ENCODE results near the gene NCK2. TPM values are rescaled to one million over a fixed set of nuclear protein-coding genes. Genes with fewer than 3 reads are reported as not detected.

The NCK2 gene
- total RNA-seq, 1 experiment from 2014 or later, result 89.0 TPM

DNA sequence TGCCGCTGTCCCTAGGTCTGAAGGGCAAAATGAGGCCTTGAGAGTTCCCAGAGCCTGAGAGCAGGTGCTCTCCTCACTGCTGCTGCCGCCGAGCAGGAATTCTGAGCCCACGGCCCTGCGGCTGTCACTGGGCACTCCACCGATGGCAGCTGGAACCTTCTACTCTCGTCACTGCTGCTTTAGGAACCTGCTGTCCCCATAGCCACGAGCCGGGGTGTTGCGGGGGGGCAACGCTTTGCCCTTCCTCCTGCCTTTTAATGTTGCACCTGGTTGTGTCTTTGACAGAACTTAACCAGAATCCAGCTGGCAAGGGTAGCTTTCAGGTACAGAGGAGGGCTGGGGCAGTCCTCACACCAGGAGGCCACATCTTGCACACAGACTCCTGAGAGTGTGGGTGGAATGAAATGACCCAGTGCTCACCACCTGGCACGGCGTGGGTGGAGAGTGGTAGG is 32.3 kb downstream of the NCK2 start:
- intact Hi-C loops (cut with micrococcal nuclease; ENCODE audit: unreplicated experiment), result no loop called here
- H3K9me3 Mint-ChIP-seq (ENCODE audit: unreplicated experiment), result no peaks in the 10 kb centered on the region
- no TSS peak for BruUV-seq (replicated peaks)
- H3K27ac Mint-ChIP-seq (ENCODE audit: unreplicated experiment), result no peak overlapping the region
- H3K27me3 Mint-ChIP-seq (ENCODE audit: insufficient read depth, unreplicated experiment), result no peaks in the 10 kb centered on the region
- no peak for DNase-seq
- ChIA-PET CTCF (no interaction called here), POLR2A (no interaction called here)
- Histone ChIP-seq H3K4me3 (ENCODE audit: low read depth, low read length) (no peak overlapping the region), H3K9me3 (no peaks in the 10 kb centered on the region), H3K27me3 (replicated peaks; ENCODE audit: control insufficient read depth, insufficient read depth, low read length) (no peaks in the 10 kb centered on the region), H3K36me3 (ENCODE audit: control insufficient read depth, insufficient read depth, low read length) (no peaks in the 10 kb centered on the region; the same call in none of the 2 replicates), H3K4me1 (no peaks in the 10 kb centered on the region)
- peaks cover 35% of the 10 kb centered on the region for H3K36me3 Mint-ChIP-seq (ENCODE audit: insufficient read depth, unreplicated experiment)
- no peak overlapping the region for H3K4me3 Mint-ChIP-seq (ENCODE audit: unreplicated experiment)
- peaks cover 23% of the 10 kb centered on the region for H3K4me1 Mint-ChIP-seq (ENCODE audit: low read depth, unreplicated experiment)
- TF ChIP-seq, protein P1, sequence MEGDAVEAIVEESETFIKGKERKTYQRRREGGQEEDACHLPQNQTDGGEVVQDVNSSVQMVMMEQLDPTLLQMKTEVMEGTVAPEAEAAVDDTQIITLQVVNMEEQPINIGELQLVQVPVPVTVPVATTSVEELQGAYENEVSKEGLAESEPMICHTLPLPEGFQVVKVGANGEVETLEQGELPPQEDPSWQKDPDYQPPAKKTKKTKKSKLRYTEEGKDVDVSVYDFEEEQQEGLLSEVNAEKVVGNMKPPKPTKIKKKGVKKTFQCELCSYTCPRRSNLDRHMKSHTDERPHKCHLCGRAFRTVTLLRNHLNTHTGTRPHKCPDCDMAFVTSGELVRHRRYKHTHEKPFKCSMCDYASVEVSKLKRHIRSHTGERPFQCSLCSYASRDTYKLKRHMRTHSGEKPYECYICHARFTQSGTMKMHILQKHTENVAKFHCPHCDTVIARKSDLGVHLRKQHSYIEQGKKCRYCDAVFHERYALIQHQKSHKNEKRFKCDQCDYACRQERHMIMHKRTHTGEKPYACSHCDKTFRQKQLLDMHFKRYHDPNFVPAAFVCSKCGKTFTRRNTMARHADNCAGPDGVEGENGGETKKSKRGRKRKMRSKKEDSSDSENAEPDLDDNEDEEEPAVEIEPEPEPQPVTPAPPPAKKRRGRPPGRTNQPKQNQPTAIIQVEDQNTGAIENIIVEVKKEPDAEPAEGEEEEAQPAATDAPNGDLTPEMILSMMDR (IDR thresholded peaks at IDR 0.05; ENCODE audit: insufficient read depth in 1 of 2, low read depth in 1 of 2, low read length in 1 of 2, severe bottlenecking in 1 of 2, unreplicated experiment in 1 of 2), result no peak

DNA sequence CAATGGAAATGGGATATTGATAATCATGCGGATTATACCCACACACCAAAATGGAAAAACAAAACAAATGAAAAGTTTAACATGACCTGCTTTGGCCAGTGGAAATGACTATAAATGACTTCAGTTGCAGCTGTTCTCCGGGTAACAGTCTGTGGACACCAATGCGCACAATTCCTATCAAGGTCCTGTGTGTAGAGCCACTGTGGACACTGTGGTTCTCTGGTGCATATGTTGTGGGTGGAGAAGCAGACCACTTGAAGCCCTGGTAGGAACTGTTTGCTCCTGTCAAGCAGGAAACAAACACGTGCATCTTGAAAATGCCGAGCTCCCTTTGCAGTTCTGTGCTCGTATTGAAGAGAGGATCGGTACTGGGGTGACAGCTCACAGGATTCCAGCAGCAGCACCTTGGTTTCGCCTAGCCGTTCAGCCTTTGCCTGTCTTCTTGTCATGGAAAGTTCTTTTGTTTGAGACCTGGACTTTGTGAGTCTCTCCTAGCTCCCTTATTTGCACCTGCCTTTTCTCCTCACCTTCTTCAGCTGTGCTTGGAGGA is 32.9 kb downstream of the NCK2 start:
- Mint-ChIP-seq H3K4me3 (ENCODE audit: unreplicated experiment) (no peak overlapping the region), H3K36me3 (ENCODE audit: insufficient read depth, unreplicated experiment) (peaks cover 32% of the 10 kb centered on the region), H3K27me3 (ENCODE audit: insufficient read depth, unreplicated experiment) (no peaks in the 10 kb centered on the region), H3K9me3 (ENCODE audit: unreplicated experiment) (no peaks in the 10 kb centered on the region), H3K27ac (ENCODE audit: unreplicated experiment) (no peak overlapping the region), H3K4me1 (ENCODE audit: low read depth, unreplicated experiment) (peaks cover 20% of the 10 kb centered on the region)
- no peaks in the 10 kb centered on the region for H3K27me3 ChIP-seq (replicated peaks; ENCODE audit: control insufficient read depth, insufficient read depth, low read length)
- ChIA-PET CTCF (no interaction called here), POLR2A (no interaction called here)
- H3K9me3 ChIP-seq, result no peaks in the 10 kb centered on the region
- DNase-seq, result no peak
- peaks cover under 1% of the 10 kb centered on the region for H3K36me3 ChIP-seq (ENCODE audit: control insufficient read depth, insufficient read depth, low read length)
- no peak overlapping the region for H3K4me3 ChIP-seq (ENCODE audit: low read depth, low read length)
- BruUV-seq (replicated peaks), result no TSS peak
- TF ChIP-seq, protein P1 (IDR thresholded peaks at IDR 0.05; ENCODE audit: insufficient read depth in 1 of 2, low read depth in 1 of 2, low read length in 1 of 2, severe bottlenecking in 1 of 2, unreplicated experiment in 1 of 2), result no peak
- H3K4me1 ChIP-seq, result no peaks in the 10 kb centered on the region
- intact Hi-C loops (cut with micrococcal nuclease; ENCODE audit: unreplicated experiment), result no loop called here

DNA sequence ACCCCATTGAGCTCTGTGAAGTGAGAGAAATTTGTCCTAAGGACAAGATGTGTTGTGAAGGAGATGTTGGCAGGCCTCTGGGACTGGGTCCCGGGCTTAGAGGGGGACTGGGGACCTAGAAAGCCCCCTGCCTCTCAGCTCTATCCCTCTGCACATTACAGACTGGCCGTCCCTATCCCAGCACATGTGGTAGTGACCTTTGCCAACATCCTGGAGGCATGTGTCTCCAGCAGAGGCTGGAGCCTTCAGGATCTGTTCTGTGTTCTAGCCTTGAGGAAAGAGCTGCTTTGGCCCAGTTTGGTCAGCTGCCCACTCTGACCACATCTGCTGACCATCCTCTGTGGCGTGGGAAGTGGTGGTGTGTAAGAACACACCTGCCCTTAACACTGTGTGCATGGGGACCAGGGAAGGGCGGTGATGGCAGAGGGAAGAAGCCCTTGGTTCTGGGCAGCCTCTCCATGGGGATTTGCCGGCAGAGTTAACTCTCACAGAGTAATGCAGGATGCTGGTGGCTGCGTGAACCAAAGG is 33.4 kb downstream of the NCK2 start:
- no TSS peak for BruUV-seq (replicated peaks)
- CTCF ChIA-PET, result no interaction called here

More for the DNA sequence above, 33.4 kb downstream of the NCK2 start:
- Mint-ChIP-seq H3K27ac (ENCODE audit: unreplicated experiment) (no peak overlapping the region), H3K27me3 (ENCODE audit: insufficient read depth, unreplicated experiment) (no peaks in the 10 kb centered on the region), H3K4me1 (ENCODE audit: low read depth, unreplicated experiment) (peaks cover 17% of the 10 kb centered on the region), H3K36me3 (ENCODE audit: insufficient read depth, unreplicated experiment) (peaks cover 27% of the 10 kb centered on the region), H3K9me3 (ENCODE audit: unreplicated experiment) (no peaks in the 10 kb centered on the region), H3K4me3 (ENCODE audit: unreplicated experiment) (no peak overlapping the region)
- Histone ChIP-seq H3K4me3 (ENCODE audit: low read depth, low read length) (no peak overlapping the region), H3K36me3 (ENCODE audit: control insufficient read depth, insufficient read depth, low read length) (peaks cover 2% of the 10 kb centered on the region), H3K4me1 (no peaks in the 10 kb centered on the region), H3K27me3 (replicated peaks; ENCODE audit: control insufficient read depth, insufficient read depth, low read length) (no peaks in the 10 kb centered on the region), H3K9me3 (no peaks in the 10 kb centered on the region)
- TF ChIP-seq, protein P1 (IDR thresholded peaks at IDR 0.05; ENCODE audit: insufficient read depth in 1 of 2, low read depth in 1 of 2, low read length in 1 of 2, severe bottlenecking in 1 of 2, unreplicated experiment in 1 of 2), result no peak
- POLR2A ChIA-PET, result no interaction called here
- intact Hi-C loops (cut with micrococcal nuclease; ENCODE audit: unreplicated experiment), result no loop called here
- DNase-seq, result no peak
